ENCODE data around the gene SCN4B. TPM values are rescaled to one million over a fixed set of nuclear protein-coding genes. Genes with fewer than 3 reads are reported as not detected.
A peak's percentile ranks its signal among the peaks of the same experiment; 100 is the strongest.

Gene SCN4B
- total RNA-seq, 4 donors from 2014 or later: 0.35 to 8.3 (median 1.4) TPM

DNA sequence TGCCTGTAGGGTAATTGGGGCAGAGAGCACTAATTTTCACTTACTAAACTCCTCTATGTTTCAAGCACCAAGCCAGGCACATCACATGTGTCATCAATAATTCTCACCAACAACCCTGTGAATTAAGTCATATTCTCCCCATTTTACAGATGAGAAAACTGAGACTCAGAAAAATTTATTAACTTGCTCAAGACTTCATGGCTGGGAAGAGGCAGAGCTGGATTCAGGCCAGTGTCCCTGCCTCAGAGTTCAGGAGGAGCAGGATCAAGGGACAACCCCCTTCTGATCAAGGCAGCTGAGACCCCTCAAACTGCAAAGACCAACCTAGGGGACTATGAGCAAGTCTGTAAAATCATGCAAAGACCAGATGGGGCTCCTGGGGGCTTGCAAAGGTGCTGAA lies 68.0 kb downstream of the SCN4B start:
- H3K27me3 ChIP-seq: no peaks in the 10 kb centered on the region
- H3K27ac ChIP-seq: peak overlapping the region in 2 of 4 donors; percentile 74 to 77
- no peak for DNase-seq
- H3K9me3 ChIP-seq: peaks cover 0 to 12% (median 5%) of the 10 kb centered on the region in 4 donors
- peaks cover 0 to 17% (median 0%) of the 10 kb centered on the region in 3 donors for H3K36me3 ChIP-seq
- H3K4me1 ChIP-seq: peaks cover 0 to 26% (median 2%) of the 10 kb centered on the region in 4 donors
- TF ChIP-seq, protein P1, sequence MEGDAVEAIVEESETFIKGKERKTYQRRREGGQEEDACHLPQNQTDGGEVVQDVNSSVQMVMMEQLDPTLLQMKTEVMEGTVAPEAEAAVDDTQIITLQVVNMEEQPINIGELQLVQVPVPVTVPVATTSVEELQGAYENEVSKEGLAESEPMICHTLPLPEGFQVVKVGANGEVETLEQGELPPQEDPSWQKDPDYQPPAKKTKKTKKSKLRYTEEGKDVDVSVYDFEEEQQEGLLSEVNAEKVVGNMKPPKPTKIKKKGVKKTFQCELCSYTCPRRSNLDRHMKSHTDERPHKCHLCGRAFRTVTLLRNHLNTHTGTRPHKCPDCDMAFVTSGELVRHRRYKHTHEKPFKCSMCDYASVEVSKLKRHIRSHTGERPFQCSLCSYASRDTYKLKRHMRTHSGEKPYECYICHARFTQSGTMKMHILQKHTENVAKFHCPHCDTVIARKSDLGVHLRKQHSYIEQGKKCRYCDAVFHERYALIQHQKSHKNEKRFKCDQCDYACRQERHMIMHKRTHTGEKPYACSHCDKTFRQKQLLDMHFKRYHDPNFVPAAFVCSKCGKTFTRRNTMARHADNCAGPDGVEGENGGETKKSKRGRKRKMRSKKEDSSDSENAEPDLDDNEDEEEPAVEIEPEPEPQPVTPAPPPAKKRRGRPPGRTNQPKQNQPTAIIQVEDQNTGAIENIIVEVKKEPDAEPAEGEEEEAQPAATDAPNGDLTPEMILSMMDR (IDR thresholded peaks at IDR 0.05): no peak
- no peak overlapping the region for H3K4me3 ChIP-seq

DNA sequence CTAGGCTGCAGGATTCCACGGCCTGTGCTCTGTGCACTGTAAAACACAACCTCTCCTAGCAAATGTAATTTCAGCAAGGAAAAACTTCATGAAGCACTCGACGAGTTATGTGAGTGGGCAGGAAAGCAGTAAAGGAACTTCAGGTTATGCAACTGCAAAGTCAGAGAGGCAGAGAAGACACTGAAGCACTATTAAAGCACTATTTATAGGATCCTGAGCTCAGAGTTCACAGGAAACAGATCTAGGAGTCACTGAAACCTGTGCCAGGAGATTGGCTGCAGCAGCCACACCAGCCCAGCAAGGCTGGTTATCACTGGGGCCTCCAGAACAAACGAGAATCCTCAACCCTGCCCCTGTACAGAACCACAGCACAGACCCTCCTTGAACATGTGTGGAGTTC lies 68.4 kb downstream of the SCN4B start:
- peak in 1 of 2 donors; percentile 51 for TF ChIP-seq POLR2A (IDR thresholded peaks at IDR 0.05)
- TF ChIP-seq, protein P1 (IDR thresholded peaks at IDR 0.05): no peak
- Histone ChIP-seq H3K36me3 (peaks cover 0 to 17% (median 0%) of the 10 kb centered on the region in 3 donors), H3K4me3 (no peak overlapping the region), H3K27ac (peak overlapping the region in 3 of 4 donors; percentile 14 to 77 (median 74)), H3K27me3 (no peaks in the 10 kb centered on the region), H3K9me3 (peaks cover 0 to 12% (median 5%) of the 10 kb centered on the region in 4 donors), H3K4me1 (peaks cover 0 to 26% (median 2%) of the 10 kb centered on the region in 4 donors)
- DNase-seq: no peak

Other genes starting within 250 kb of the SCN4B start
- not detected for gene TMPRSS13, start 223.4 kb downstream of the SCN4B start, total RNA-seq
- gene IL10RA, start 166.4 kb downstream of the SCN4B start, total RNA-seq: 10 to 100 TPM in 3 of 4 donors, 1 to 10 TPM in 1; 9.8 to 50.3 (median 23.9) TPM
- 100 to 1,000 TPM in 2 of 4 donors, 10 to 100 TPM in 2; 41.3 to 274 (median 159) TPM for gene TMPRSS4, start 75.7 kb downstream of the SCN4B start, total RNA-seq
- not detected for gene SMIM35, start 65.9 kb downstream of the SCN4B start, total RNA-seq
- under 1 TPM in 2 of 4 donors, not detected in 2; 0.13 to 0.38 TPM for gene SCN2B, start 23.8 kb upstream of the SCN4B start, total RNA-seq
- 10 to 100 TPM in 3 of 4 donors, 1 to 10 TPM in 1; 7.5 to 83.3 (median 14.4) TPM for gene JAML, start 72.2 kb upstream of the SCN4B start, total RNA-seq
- gene MPZL3, start 99.5 kb upstream of the SCN4B start, total RNA-seq: 10 to 100 TPM in 1 of 4 donors, 1 to 10 TPM in 2, under 1 TPM in 1; 0.83 to 15.4 (median 7.8) TPM
- gene MPZL2, start 111.5 kb upstream of the SCN4B start, total RNA-seq: 10 to 100 TPM; 21.0 to 32.4 (median 22.3) TPM
- gene CD3E, start 151.9 kb upstream of the SCN4B start, total RNA-seq: 1 to 10 TPM; 6.6 to 9.9 (median 8.7) TPM
- 10 to 100 TPM; 15.4 to 26.6 (median 21.1) TPM for gene CD3D, start 189.9 kb upstream of the SCN4B start, total RNA-seq
- gene CD3G, start 191.5 kb upstream of the SCN4B start, total RNA-seq: 1 to 10 TPM; 4.7 to 7.0 (median 5.4) TPM
- 10 to 100 TPM; 47.7 to 60.1 (median 54.1) TPM for gene UBE4A, start 206.8 kb upstream of the SCN4B start, total RNA-seq
- 10 to 100 TPM; 38.5 to 89.8 (median 51.6) TPM for gene ATP5MG, start 248.8 kb upstream of the SCN4B start, total RNA-seq

Data from Peyer's patch (tissue), 4 donors.